Activated CD8-positive, alpha-beta memory T cell treated with anti-CD3 and anti-CD28 coated beads for 36 hours (primary cell): ENCODE results near the gene IRGQ. TPM values are rescaled to one million over a fixed set of nuclear protein-coding genes. Genes with fewer than 3 reads are reported as not detected.
"Not testable (repeated sequence)": the region's sequence is repeated elsewhere in the genome, so short reads cannot be mapped to it uniquely, and the experiment has no call there.

ENCODE experiments used
- CTCF ChIA-PET: fragments of 350-600 bp; sonication (Branson Sonifier 250); formaldehyde crosslinking; loops from one replicate; lab custom pipeline; 2021; ENCODE audit warnings: antibody characterized with exemption; lab: Charles Lee
- POLR2A ChIA-PET: fragments of 350-600 bp; sonication (Branson Sonifier 250); formaldehyde crosslinking; loops from one replicate; lab custom pipeline; 2021; ENCODE audit warnings: antibody characterized with exemption; lab: Charles Lee
- total RNA-seq, 2 experiments: library from RNA; stranded (reverse); gene quantifications; one replicate each; pipeline ENCODE4 v1.2.3, GENCODE V29; 2021

The IRGQ gene
- total RNA-seq, 2 experiments from 2014 or later, result 27.7 to 28.1 TPM

DNA sequence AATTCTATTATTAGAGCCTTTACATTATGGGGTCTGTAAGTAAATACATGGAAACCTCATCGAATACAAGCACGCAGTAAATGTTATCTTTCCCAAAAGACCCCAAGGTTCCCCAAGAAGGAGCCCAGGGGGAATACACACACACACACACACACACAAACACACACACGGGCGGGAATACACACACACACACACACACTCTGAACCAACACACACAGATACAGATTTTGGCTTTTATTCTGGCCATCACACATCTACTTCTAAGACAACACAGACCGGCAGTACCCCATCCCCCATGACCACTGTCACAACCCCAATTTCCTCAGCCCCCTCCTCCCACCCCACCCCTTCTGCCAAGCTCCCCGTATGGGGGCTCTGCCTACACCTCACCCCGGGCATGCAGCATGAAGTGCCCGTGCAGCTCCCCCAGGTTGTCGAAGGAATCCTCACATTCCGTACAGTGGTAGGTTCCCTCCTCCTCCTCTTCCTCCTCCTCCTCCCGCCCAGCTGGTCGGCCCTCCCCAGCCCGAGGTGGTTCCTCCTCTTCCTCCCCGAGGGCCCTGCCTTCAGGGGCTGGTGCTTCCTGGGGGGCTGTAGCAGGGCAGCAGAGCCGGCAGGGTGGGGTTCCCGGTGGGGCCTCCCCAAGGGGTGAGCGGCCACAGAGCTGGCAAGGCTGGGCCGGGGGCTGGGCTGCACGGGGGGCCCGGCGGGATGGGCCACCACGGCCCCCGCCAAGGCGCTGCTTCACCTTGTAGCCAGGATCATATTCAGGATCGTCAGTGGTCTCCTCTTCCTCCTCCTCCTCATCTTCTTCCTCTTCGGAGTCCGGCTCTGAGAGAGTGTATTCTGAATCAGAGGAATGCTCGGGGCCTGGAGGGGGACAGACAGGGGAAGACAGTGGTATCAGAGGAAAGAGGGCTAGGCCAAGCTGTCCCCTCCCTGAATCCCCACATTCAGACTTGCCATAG lies 11.6 kb upstream of the IRGQ start:
- ChIA-PET POLR2A (interaction anchor here (0.5 to 0.6 kb wide), 2 partner anchors 60 to 115 kb away, joined by 3 to 6 read pairs; no protein-coding TSS in a partner anchor), CTCF (no interaction called here)

DNA sequence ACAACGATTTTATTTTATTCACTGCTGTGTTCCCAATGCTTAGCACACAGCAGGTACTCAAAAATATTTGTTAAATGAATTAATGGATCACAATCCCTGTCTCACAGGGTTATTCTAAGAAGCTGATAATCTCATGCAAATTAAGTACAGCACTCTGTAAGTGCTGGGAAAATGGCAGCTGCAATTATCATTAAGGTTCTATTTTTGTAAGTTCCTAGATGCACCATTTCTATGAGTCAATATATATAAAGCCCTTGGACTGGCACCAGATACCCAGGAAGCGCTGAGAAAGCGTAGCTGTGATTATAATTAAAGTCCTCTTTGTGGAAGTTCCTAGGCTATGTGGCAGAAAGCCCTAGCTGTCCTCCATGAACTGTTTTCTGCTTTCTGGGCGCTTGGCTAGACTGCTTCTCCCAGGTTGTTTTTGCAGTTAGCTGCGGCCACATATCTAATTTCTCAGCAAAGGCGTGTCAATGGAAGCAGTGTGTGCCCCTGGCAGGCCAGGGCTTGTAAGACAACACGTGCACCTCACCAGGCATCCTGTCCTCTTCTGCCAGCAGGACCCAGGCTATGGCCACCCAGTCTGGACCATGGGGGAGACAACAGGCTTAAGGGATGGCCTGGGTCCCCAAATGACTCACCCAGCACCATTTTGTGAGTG lies 10.8 kb upstream of the IRGQ start:
- CTCF ChIA-PET, result interaction anchor here (0.9 kb wide), 1 partner anchor 26 kb away, joined by 4 read pairs; no protein-coding TSS in a partner anchor
- POLR2A ChIA-PET, result no interaction called here

DNA sequence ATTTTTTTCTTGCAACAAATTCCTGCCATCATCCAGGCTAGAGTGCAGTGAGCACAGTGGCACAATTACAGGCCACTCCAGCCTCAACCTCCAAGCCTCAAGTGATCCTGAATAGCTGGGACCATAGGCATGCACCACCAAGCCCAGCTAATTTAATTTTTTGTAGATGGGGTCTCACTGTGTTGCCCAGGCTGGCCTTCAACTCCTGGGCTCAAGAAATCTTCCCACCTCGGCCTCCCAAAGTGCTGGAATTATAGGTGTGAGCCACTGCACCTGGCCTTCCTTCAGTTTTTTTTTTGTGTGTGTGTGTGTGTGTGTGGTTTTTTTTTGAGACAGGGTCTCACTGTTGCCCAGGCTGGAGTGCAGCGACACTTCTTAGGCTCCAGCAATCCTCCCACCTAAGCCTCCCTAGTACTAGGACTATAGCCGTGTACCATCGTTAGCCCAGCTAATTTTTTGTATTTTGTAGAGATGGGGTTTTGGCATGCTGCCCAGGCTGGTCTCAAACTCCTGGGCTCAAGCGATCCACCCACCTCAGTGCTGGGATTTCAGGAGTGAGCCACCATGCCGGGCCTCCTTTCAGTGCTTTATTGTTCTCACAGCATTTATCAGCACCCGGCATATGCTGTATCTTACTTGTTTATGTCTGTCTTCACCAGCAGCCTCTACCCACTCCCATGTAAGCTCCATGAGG lies 10.1 kb upstream of the IRGQ start:
- POLR2A ChIA-PET, result no interaction called here
- CTCF ChIA-PET, result interaction anchor here (0.6 to 0.9 kb wide), 3 partner anchors 12 to 78 kb away, joined by 3 to 5 read pairs (median 4); no protein-coding TSS in a partner anchor

DNA sequence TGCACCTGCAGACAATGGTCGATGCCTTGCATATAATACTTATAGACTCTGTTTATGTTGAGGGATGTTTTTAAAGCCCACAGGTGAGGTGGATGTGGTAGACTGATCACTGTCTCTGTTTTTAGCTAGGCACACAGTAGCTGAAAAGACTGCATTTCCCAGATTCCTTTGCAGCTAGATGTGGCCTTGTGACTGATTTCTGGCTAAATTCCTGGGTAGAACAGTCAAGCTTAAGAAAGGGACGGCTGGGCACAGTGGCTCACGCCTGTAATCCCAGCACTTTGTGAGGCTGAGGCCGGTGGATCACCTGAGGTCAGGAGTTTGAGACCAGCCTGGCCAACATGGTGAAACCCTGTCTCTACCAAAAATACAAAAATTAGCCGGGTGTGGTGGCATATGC lies 4.4 kb upstream of the IRGQ start:
- POLR2A ChIA-PET, CTCF ChIA-PET: not testable (repeated sequence)

DNA sequence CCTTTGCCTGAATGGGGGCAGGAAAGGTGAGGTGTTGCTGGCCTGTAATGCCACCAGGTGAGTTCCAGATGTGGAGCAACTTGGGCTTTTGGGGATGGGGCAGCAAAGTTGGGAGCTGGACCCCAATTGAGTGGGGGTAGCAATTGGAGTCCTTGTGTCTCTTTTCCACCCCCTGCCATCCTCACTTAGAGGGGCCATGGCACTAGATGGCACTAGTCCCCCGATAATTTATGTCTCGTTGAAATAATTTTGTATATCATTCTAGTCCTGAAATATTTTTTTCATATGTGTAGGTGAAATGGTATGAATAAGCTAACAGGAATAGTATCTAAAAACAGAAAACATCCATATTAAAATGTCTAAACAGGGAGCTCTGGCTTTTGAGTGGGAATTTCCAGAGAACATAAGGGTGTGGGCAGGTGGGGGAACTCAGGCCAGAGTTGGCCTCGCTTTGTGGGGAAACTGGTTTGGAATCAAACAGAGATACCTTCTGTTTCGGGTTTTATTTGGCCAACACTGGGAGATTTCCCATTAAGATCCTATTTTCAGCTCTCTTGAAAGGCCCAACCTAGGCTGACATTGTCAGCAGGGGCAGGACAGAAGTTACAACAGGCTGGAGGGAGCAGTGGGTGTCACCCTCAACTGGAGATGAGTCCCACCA lies 3.8 kb upstream of the IRGQ start:
- CTCF ChIA-PET, result no interaction called here
- POLR2A ChIA-PET, result no interaction called here

DNA sequence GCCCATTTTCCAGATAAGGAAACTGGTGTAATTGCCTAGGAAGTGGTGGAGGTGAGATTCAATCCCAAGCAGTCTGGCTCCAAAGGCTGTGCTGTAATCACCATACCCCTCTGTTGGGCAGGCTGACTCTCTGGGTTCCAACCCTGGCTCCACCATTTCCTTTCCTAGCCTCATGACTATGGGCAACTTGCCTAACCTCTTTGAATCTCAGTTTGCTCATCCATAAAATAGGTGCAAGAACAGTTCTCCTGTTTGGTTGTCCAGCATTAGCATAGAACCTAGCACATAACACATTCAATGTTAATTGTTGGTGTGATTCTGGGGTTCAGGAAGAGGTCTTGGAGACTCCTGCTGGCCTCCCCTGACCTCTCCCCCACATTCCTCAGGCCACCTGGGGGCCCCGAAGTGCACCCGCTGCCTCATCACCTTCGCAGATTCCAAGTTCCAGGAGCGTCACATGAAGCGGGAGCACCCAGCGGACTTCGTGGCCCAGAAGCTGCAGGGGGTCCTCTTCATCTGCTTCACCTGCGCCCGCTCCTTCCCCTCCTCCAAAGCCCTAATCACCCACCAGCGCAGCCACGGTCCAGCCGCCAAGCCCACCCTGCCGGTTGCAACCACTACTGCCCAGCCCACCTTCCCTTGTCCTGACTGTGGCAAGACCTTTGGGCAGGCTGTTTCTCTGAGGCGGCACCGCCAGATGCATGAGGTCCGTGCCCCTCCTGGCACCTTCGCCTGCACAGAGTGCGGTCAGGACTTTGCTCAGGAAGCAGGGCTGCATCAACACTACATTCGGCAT lies 2.7 kb upstream of the IRGQ start:
- ChIA-PET CTCF (no interaction called here), POLR2A (interaction anchor here (0.7 kb wide), 1 partner anchor 80 kb away, joined by 4 read pairs; no protein-coding TSS in a partner anchor)

DNA sequence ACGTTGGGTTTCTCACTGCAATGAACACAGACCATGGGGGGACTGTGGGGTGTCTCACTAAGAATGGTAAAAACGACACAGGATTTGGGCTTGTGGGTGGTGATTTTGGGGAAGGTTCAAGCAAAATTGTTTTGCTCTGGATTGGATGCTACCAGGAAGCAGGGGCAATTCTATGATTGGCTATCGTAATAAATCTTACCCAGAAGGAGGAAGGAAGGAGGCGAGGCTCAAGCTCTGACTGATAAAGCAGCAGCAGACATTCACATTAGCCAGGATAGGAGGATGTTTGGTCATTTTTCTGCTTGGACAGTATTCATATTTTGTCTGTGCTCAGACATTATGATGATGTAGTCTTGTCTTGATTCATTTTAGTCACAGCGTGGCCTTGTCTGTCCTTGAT lies 1.9 kb upstream of the IRGQ start:
- POLR2A ChIA-PET, result interaction anchor here (0.7 to 1.2 kb wide), 2 partner anchors 23 to 155 kb away, joined by 3 read pairs; partner anchors contain the start of gene XRCC1
- CTCF ChIA-PET, result interaction anchor here (2.8 kb wide), 1 partner anchor 43 kb away, joined by 17 read pairs; no protein-coding TSS in a partner anchor

DNA sequence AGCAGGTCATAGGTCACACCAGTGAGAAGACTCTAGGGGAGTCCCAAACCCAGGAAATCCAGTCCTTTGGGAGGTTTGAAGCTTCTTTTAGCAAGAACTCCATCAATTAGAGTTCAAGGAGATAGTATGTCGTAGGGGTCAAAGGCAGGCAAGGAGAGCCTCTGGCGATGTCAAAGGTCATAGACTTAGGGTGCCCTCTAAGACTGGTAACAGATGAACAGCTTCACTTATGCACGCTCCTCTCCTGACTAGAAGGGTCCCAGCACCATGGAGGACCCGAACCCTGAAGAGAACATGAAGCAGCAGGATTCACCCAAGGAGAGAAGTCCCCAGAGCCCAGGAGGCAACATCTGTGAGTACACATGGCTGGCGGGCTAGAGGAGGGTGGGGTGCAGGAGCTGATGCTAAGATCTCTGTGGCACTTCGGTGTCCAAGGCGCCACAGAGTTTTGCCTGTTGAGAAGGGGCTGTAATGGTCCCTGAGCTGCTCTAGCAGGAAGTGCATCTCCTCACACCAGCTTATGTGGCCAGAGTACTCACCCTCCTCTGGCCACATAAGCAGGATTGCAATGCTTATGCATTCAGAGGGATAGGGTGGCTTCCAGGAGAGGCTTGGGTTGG lies 1.0 kb upstream of the IRGQ start:
- ChIA-PET CTCF (interaction anchor here (1.2 to 4.0 kb wide), 5 partner anchors 14 to 71 kb away, joined by 3 to 22 read pairs (median 17); no protein-coding TSS in a partner anchor), POLR2A (interaction anchor here (1.2 to 1.5 kb wide), 3 partner anchors 21 to 185 kb away, joined by 3 to 7 read pairs (median 5); partner anchors contain the start of gene XRCC1)

DNA sequence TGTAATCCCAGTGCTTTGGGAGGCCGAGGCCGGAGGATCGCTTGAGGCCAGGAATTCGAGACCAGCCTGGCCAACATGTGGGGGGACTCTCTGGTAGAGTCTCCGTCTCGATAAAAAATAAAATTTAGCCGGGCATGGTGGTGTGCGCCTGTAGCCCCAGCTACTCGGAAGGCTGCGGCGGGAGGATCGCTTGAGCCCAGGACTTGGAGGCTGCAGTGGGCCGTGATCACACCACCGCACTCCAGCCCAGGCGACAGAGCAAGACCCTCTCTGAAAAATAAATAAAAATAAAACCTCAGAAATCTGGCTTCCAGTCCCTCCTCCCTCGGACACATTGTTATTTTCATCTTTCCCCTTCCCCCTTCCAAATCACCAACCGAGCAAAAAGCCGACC lies 332 bp downstream of the IRGQ start:
- ChIA-PET CTCF (interaction anchor here (0.7 to 4.0 kb wide), 12 partner anchors 13 to 162 kb away, joined by 3 to 22 read pairs (median 7); partner anchors contain the start of gene PHLDB3), POLR2A (interaction anchor here (0.6 to 3.6 kb wide), 8 partner anchors 14 to 186 kb away, joined by 3 to 18 read pairs (median 5); partner anchors contain the start of genes PHLDB3, PINLYP, XRCC1 and ZNF428)

DNA sequence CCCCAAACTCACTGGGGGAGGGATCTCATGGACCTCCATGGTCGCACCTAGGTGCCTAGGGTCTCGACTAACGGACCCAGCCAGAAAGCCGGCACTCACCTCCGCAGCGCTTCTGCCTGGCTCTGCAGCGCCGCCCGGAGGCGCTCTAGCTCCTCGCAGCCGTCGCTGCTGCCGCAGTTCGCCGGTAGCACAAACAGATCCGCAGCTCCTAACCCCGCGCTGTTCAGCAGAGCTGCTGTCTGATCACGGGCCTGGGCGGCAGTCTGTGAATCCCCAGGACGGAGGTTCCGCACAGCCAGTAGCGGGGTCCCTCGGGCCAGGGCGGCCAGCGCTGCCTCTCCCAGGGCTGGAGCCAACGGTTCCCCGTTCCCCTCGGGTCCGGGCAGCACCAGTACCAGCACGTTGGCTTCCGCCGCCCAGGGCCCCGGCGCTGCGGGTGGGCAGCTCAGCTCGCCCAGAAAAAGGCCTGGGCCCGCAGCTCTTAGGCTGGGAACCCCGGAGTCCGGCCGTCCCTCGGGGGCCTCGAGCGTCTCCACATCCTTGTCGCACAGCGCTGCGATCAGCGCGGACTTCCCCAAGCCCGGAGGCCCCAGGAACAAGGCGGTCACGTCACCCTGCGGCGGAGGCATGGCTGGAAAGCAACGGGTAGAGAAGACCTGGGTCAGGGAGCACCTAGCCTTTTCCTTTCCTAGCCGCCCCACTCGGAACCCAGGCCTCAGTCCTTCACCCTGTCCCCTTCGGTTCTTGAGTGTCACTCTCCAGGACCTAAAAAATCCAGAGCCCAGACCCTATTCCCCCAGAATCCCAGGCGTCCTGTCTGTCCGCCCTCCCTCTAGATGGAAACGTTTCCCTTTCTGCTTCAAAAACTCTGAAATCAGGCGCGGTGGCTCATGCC lies 977 bp downstream of the IRGQ start:
- CTCF ChIA-PET, result interaction anchor here (0.5 to 4.0 kb wide), 32 partner anchors 9 to 168 kb away, joined by 3 to 27 read pairs (median 4); partner anchors contain the start of genes PHLDB3, PINLYP, XRCC1 and ZNF575
- POLR2A ChIA-PET, result interaction anchor here (0.6 to 3.6 kb wide), 11 partner anchors 13 to 156 kb away, joined by 3 to 18 read pairs (median 5); partner anchors contain the start of genes PHLDB3, PINLYP and XRCC1

DNA sequence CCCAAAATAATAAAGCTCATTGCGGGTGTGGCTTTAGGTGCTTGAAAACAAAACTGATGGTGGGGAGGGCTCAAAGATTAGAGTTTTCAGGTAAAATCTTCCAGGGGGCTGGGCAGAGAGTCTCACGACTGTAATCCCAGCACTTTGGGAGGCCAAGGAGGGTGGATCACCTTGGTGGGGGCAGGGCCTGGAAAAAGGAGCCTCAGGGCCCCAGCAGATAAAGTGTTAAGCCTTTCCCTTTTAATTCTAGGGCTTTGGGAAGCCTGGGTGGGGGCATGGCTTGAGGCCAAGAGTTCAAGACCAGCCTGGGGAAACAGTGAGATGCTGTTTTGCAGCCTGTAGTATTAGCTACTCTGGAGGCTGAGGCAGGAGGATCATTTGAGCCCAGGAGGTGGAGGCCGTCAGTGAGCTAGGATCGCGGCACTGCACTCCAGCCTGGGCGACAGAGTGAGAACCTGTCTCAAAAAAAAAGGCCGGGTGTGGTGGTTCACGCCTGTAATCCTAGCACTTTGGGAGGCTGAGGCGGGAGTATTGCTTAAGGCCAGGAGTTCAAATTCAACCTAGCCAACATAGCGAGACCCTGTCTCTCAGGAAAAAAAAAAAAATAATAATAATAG lies 1.7 kb downstream of the IRGQ start:
- POLR2A ChIA-PET, result interaction anchor here (0.6 to 3.6 kb wide), 9 partner anchors 13 to 147 kb away, joined by 3 to 18 read pairs (median 5); partner anchors contain the start of gene PHLDB3
- CTCF ChIA-PET, result interaction anchor here (0.5 to 4.0 kb wide), 29 partner anchors 9 to 168 kb away, joined by 3 to 27 read pairs (median 5); partner anchors contain the start of genes PHLDB3, PINLYP, XRCC1 and ZNF575

DNA sequence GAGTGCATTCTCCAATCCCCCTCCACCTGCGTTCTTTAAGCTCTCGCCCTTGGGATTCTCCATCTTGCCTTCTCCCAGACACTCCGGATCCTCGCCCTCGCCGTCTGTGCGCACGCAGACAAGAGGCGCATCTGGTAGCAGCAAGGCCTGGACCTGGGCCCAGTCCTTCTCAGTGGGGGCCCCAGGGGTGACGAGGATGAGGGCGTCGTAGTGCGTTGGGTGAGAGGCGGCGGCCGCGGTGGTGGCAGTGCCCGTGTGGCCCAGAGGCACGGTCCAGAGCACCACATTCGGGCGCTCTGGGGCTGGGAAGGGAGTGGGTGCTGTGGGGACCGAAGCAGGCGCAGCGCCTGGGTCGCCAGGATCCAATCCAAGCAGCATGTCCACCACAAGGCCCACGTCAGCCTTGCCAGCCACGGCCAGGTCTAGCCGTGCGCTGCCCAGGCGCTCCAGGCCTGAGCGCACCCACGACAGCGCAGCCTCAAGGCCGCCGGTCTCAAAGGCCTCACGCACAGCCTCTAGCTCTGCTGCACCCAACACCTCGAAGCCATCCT lies 3.1 kb downstream of the IRGQ start:
- CTCF ChIA-PET, result interaction anchor here (0.7 to 2.3 kb wide), 5 partner anchors 24 to 154 kb away, joined by 3 to 27 read pairs (median 5); no protein-coding TSS in a partner anchor
- POLR2A ChIA-PET, result interaction anchor here (3.6 kb wide), 1 partner anchor 11 kb away, joined by 18 read pairs; no protein-coding TSS in a partner anchor

DNA sequence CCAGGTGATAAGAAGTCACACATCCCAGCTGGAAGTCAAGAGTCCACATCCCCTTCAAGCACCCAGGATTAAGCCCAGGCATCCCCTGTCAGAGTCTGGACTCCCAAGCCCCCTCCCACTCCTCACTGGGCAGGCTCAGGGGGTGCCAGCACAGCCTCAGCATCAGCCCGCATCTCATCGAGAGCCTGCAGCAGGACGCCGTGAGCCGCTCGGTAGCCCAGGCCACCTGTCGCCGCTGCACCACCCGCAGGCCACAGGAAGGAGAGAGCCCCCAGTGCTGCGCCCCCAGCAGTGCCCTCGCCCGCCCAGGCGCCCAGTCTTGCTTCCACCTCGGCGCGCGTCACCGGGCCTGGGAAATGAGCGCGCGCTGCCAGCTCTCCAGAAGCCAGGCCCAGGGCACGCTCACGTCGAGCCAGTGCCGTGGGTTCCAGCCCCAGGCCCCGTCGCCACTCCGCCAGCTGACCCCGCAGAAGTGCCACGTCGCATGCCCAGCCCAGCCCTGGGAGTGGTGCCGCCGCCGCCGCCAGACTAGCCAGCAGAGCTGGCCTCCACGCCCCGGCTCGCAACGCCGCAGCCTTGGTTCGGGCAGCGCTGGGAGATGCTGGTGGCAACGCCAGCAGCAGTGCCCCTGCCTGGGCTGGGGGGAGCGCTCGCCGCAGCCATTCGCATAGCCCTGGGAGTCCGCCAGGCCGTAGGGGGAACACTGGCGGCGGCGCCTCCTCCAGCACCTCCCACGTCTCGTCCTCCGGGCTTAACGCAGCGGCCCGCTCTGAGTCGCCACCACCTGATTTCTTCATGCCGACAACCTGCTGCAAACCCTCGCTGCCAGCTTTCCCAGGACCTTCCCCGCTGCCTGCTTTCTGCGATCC lies 3.8 kb downstream of the IRGQ start:
- CTCF ChIA-PET, result interaction anchor here (0.7 kb wide), 2 partner anchors 57 to 153 kb away, joined by 3 read pairs; no protein-coding TSS in a partner anchor
- POLR2A ChIA-PET, result no interaction called here

DNA sequence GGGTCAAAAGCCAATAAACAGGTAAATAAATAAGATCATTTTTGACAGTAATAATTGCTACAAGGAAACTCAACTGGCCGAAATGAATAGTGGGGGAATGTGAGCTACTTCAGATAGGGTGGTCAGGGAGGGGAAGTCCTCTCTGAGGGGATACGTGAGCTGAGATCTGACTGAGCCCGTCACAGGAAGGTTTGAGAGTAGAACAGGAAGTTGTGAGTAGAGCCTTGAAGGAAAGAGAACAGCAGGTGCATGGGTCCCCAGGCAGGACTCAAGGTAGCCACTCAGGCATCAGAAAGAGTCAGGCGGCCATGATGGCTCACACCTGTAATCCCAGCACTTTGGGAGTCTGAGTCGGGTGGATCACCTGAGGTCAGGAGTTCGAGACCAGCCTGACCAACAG lies 6.3 kb downstream of the IRGQ start:
- ChIA-PET POLR2A (no interaction called here), CTCF (no interaction called here)
